HEK293 (cell line): ENCODE data around the gene TOP3B.
A peak's percentile ranks its signal among the peaks of the same experiment; 100 is the strongest.

ENCODE experiments used
- EGR2 ChIP-seq: fragments of 450-650 bp; formaldehyde crosslinking; IDR thresholded peaks from 2 replicates; pipeline ENCODE4 v1.5.1; 2016; ENCODE audit warnings: low read depth, missing biosample characterization, missing genetic modification characterization
- GFI1B ChIP-seq: fragments of 450-650 bp; formaldehyde crosslinking; IDR thresholded peaks from 2 replicates; pipeline ENCODE4 v1.5.1; 2016; ENCODE audit warnings: missing biosample characterization, missing genetic modification characterization
- MZF1 ChIP-seq: fragments of 450-650 bp; formaldehyde crosslinking; IDR thresholded peaks from 2 replicates; pipeline ENCODE4 v1.5.1; 2017; ENCODE audit warnings: missing biosample characterization, missing genetic modification characterization, borderline replicate concordance
- OVOL3 ChIP-seq: fragments of 450-650 bp; formaldehyde crosslinking; IDR thresholded peaks from 2 replicates; pipeline ENCODE4 v1.5.1; 2016; ENCODE audit warnings: missing biosample characterization, missing genetic modification characterization
- PRDM6 ChIP-seq: fragments of 450-650 bp; formaldehyde crosslinking; IDR thresholded peaks from 2 replicates; pipeline ENCODE4 v1.5.1; 2017; ENCODE audit warnings: missing biosample characterization, missing genetic modification characterization
- RBAK ChIP-seq: fragments of 450-650 bp; formaldehyde crosslinking; IDR thresholded peaks from 2 replicates; pipeline ENCODE4 v1.5.1; 2016; ENCODE audit warnings: missing biosample characterization, missing genetic modification characterization
- TSHZ1 ChIP-seq: fragments of 450-650 bp; formaldehyde crosslinking; IDR thresholded peaks from 2 replicates; pipeline ENCODE4 v1.5.1; 2016; ENCODE audit warnings: missing biosample characterization, missing genetic modification characterization, borderline replicate concordance
- ZBTB7A ChIP-seq: fragments of 450-650 bp; formaldehyde crosslinking; IDR thresholded peaks from 2 replicates; pipeline ENCODE4 v1.5.1; 2016; ENCODE audit warnings: low read depth, missing biosample characterization, missing genetic modification characterization
- ZFP3 ChIP-seq: fragments of 450-650 bp; formaldehyde crosslinking; IDR thresholded peaks from 2 replicates; pipeline ENCODE4 v1.5.1; 2016; ENCODE audit warnings: low read depth, missing biosample characterization, missing genetic modification characterization
- ZFP37 ChIP-seq: fragments of 450-650 bp; formaldehyde crosslinking; IDR thresholded peaks from 2 replicates; pipeline ENCODE4 v1.5.1; 2016; ENCODE audit warnings: missing biosample characterization, missing genetic modification characterization
- ZIC2 ChIP-seq: fragments of 450-650 bp; formaldehyde crosslinking; IDR thresholded peaks from 2 replicates; pipeline ENCODE4 v1.5.1; 2016; ENCODE audit warnings: missing biosample characterization, missing genetic modification characterization
- ZNF10 ChIP-seq: fragments of 450-650 bp; formaldehyde crosslinking; IDR thresholded peaks from 2 replicates; pipeline ENCODE4 v1.5.1; 2017; ENCODE audit warnings: missing biosample characterization, missing genetic modification characterization
- ZNF148 ChIP-seq: fragments of 450-650 bp; formaldehyde crosslinking; IDR thresholded peaks from 2 replicates; pipeline ENCODE4 v1.5.0; 2017; ENCODE audit warnings: missing biosample characterization, missing genetic modification characterization, borderline replicate concordance
- ZNF174 ChIP-seq: fragments of 450-650 bp; formaldehyde crosslinking; IDR thresholded peaks from 2 replicates; pipeline ENCODE4 v1.5.0; 2017; ENCODE audit warnings: missing biosample characterization, mild to moderate bottlenecking, missing genetic modification characterization
- ZNF280C ChIP-seq: fragments of 450-650 bp; formaldehyde crosslinking; IDR thresholded peaks from 2 replicates; pipeline ENCODE4 v1.5.1; 2016; ENCODE audit warnings: missing biosample characterization, missing genetic modification characterization
- ZNF394 ChIP-seq: fragments of 450-650 bp; formaldehyde crosslinking; IDR thresholded peaks from 2 replicates; pipeline ENCODE4 v1.5.1; 2016; ENCODE audit warnings: missing biosample characterization, missing genetic modification characterization, mild to moderate bottlenecking, moderate library complexity, borderline replicate concordance
- ZNF416 ChIP-seq: fragments of 450-650 bp; formaldehyde crosslinking; IDR thresholded peaks from 2 replicates; pipeline ENCODE4 v1.5.1; 2016; ENCODE audit warnings: missing biosample characterization, missing genetic modification characterization
- ZNF426 ChIP-seq: fragments of 450-650 bp; formaldehyde crosslinking; IDR thresholded peaks from 2 replicates; pipeline ENCODE4 v1.5.1; 2017; ENCODE audit warnings: missing biosample characterization, missing genetic modification characterization, mild to moderate bottlenecking, inconsistent platforms, moderate library complexity
- ZNF449 ChIP-seq: fragments of 450-650 bp; formaldehyde crosslinking; IDR thresholded peaks from 2 replicates; pipeline ENCODE4 v1.5.1; 2017; ENCODE audit warnings: missing biosample characterization, mild to moderate bottlenecking, missing genetic modification characterization, moderate library complexity
- ZNF529 ChIP-seq: fragments of 450-650 bp; formaldehyde crosslinking; IDR thresholded peaks from 2 replicates; pipeline ENCODE4 v1.5.1; 2017; ENCODE audit warnings: missing genetic modification characterization, missing biosample characterization; ENCODE audit not compliant: insufficient replicate concordance
- ZNF558 ChIP-seq: fragments of 450-650 bp; formaldehyde crosslinking; IDR thresholded peaks from 2 replicates; pipeline ENCODE4 v1.5.1; 2016; ENCODE audit warnings: missing biosample characterization, missing genetic modification characterization
- ZNF580 ChIP-seq: fragments of 450-650 bp; formaldehyde crosslinking; IDR thresholded peaks from 2 replicates; pipeline ENCODE4 v1.5.1; 2016; ENCODE audit warnings: missing biosample characterization, missing genetic modification characterization
- ZNF585B ChIP-seq: fragments of 450-650 bp; formaldehyde crosslinking; IDR thresholded peaks from 2 replicates; pipeline ENCODE4 v1.5.1; 2016; ENCODE audit warnings: missing biosample characterization, missing genetic modification characterization
- ZSCAN4 ChIP-seq: fragments of 450-650 bp; formaldehyde crosslinking; IDR thresholded peaks from 2 replicates; pipeline ENCODE4 v1.5.1; 2017; ENCODE audit warnings: missing biosample characterization, missing genetic modification characterization

Gene TOP3B

GRCh38 chr22:21938071-21938822, 44.3 kb downstream of the TOP3B start (continued):
- TF ChIP-seq PRDM6 (tag by site-specific recombination) (no peak), ZNF580 (no peak), EGR2 (tag by site-specific recombination) (peak; percentile 70), ZSCAN4 (tag by site-specific recombination) (no peak), ZNF280C (tag by site-specific recombination) (no peak), GFI1B (no peak), ZNF394 (peak; percentile 71; the same call in 1 of the 2 replicates), ZFP3 (tag by site-specific recombination) (no peak), ZNF529 (tag by site-specific recombination) (no peak), OVOL3 (tag by site-specific recombination) (no peak), ZNF416 (tag by site-specific recombination) (no peak), TSHZ1 (no peak), ZIC2 (tag by site-specific recombination) (peak; percentile 66; the same call in 1 of the 2 replicates), ZNF426 (tag by site-specific recombination) (no peak), RBAK (tag by site-specific recombination) (no peak), ZNF449 (tag by site-specific recombination) (no peak), ZBTB7A (tag by site-specific recombination) (peak; percentile 73), ZNF148 (tag by site-specific recombination) (no peak), ZNF585B (tag by site-specific recombination) (no peak), ZFP37 (no peak), MZF1 (no peak), ZNF174 (tag by site-specific recombination) (no peak), ZNF10 (no peak), ZNF558 (no peak)
